Measurements from ENCODE around the gene ZBTB38.

DNA sequence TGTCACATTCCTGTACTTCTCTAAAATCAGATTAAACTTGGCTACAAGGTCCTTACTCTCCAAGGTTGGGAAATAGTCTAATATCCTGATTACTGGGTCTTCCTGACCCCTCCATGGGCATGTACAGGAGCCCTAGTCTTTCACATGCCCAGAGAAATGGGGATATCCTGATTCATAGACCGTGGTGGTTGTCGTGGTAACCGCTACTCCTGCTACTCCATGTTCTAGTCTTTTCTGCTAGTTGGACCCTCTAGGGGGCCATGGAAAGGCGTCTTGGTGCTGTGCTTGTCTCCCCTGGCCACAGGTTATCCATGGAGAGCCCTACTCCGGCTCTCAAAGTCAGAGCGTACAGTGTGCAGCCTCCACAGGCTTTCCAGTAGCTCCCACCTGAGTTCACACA, 13.1 kb upstream of the ZBTB38 start:
- TF ChIP-seq, protein P1, sequence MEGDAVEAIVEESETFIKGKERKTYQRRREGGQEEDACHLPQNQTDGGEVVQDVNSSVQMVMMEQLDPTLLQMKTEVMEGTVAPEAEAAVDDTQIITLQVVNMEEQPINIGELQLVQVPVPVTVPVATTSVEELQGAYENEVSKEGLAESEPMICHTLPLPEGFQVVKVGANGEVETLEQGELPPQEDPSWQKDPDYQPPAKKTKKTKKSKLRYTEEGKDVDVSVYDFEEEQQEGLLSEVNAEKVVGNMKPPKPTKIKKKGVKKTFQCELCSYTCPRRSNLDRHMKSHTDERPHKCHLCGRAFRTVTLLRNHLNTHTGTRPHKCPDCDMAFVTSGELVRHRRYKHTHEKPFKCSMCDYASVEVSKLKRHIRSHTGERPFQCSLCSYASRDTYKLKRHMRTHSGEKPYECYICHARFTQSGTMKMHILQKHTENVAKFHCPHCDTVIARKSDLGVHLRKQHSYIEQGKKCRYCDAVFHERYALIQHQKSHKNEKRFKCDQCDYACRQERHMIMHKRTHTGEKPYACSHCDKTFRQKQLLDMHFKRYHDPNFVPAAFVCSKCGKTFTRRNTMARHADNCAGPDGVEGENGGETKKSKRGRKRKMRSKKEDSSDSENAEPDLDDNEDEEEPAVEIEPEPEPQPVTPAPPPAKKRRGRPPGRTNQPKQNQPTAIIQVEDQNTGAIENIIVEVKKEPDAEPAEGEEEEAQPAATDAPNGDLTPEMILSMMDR (IDR thresholded peaks at IDR 0.05) = no peak
- TF ChIP-seq POLR2A (IDR thresholded peaks at IDR 0.05) = no peak
